Effector memory CD8-positive, alpha-beta T cell (primary cell): Measurements from ENCODE around the gene CTNND2.

Source experiments
- ATAC-seq: fragments of 150-1000 bp; cut with Tn5 transposase; replicated peaks from 2 replicates; pipeline ENCODE4 v1.10.0; 2021; ENCODE audit warnings: mild to moderate bottlenecking, moderate library complexity
- DNase-seq, 3 experiments: peaks; one replicate each; pipeline ENCODE4 v3.0.0; 2021
- H3K27ac Mint-ChIP-seq, 2 donors: one replicate each; pipeline ENCODE4 v1.8.0; 2022; ENCODE audit warnings: mild to moderate bottlenecking in 2 of 2, mixed read lengths in 2 of 2, moderate library complexity in 2 of 2
- H3K27me3 Mint-ChIP-seq, 2 donors: one replicate each; pipeline ENCODE4 v1.8.0; 2022; ENCODE audit warnings: mixed read lengths in 2 of 2
- H3K36me3 Mint-ChIP-seq: one replicate; pipeline ENCODE4 v1.8.0; 2022; ENCODE audit warnings: mild to moderate bottlenecking, moderate library complexity, mixed read lengths; ENCODE audit not compliant: insufficient read depth
- H3K4me1 Mint-ChIP-seq, 2 donors: one replicate each; pipeline ENCODE4 v1.8.0; 2022; ENCODE audit warnings: low read depth in 2 of 2, mixed read lengths in 2 of 2
- H3K4me3 Mint-ChIP-seq, 2 donors: one replicate each; pipeline ENCODE4 v1.8.0; 2022; ENCODE audit warnings: mild to moderate bottlenecking in 2 of 2, mixed read lengths in 2 of 2, moderate library complexity in 2 of 2
- H3K9me3 Mint-ChIP-seq, 2 donors: one replicate each; pipeline ENCODE4 v1.8.0; 2022; ENCODE audit warnings: mixed read lengths in 2 of 2

CTNND2 gene

GRCh38 chr5:11311731-11312130 is 592.5 kb downstream of the CTNND2 start:
- Mint-ChIP-seq H3K4me1 (no peaks in the 10 kb centered on the region), H3K36me3 (no peaks in the 10 kb centered on the region), H3K9me3 (no peaks in the 10 kb centered on the region), H3K27me3 (no peaks in the 10 kb centered on the region), H3K27ac (no peak overlapping the region), H3K4me3 (no peak overlapping the region)
- DNase-seq, result no peak
- no peak for ATAC-seq

- Mint-ChIP-seq H3K9me3 (no peaks in the 10 kb centered on the region), H3K4me1 (no peaks in the 10 kb centered on the region), H3K27me3 (no peaks in the 10 kb centered on the region), H3K4me3 (no peak overlapping the region), H3K27ac (no peak overlapping the region), H3K36me3 (no peaks in the 10 kb centered on the region)
- DNase-seq (no peak), ATAC-seq (no peak)
Measured at GRCh38 chr5:11311272-11311671, 593.0 kb downstream of the CTNND2 start.

- Mint-ChIP-seq H3K27ac (no peak overlapping the region), H3K9me3 (peaks cover 0 to 3% of the 10 kb centered on the region in 2 donors)
- no peak for ATAC-seq
Measured at GRCh38 chr5:11310158-11310557, 594.1 kb downstream of the CTNND2 start.

GRCh38 chr5:11306365-11306764 is 597.9 kb downstream of the CTNND2 start:
- no peak for ATAC-seq
- H3K4me1 Mint-ChIP-seq, result no peaks in the 10 kb centered on the region
- H3K4me3 Mint-ChIP-seq, result no peak overlapping the region
- H3K27me3 Mint-ChIP-seq, result no peaks in the 10 kb centered on the region
- peaks cover 0 to 4% of the 10 kb centered on the region in 2 donors for H3K9me3 Mint-ChIP-seq
- DNase-seq, result no peak
- no peak overlapping the region for H3K27ac Mint-ChIP-seq
- no peaks in the 10 kb centered on the region for H3K36me3 Mint-ChIP-seq

More at GRCh38 chr5:11310158-11310557, 594.1 kb downstream of the CTNND2 start:
- DNase-seq, result no peak
- Mint-ChIP-seq H3K4me3 (no peak overlapping the region), H3K36me3 (no peaks in the 10 kb centered on the region), H3K27me3 (no peaks in the 10 kb centered on the region), H3K4me1 (no peaks in the 10 kb centered on the region)

- no peaks in the 10 kb centered on the region for H3K36me3 Mint-ChIP-seq
- no peaks in the 10 kb centered on the region for H3K27me3 Mint-ChIP-seq
- no peak for DNase-seq
- H3K4me3 Mint-ChIP-seq, result no peak overlapping the region
- no peak for ATAC-seq
- H3K4me1 Mint-ChIP-seq, result peaks cover 0 to 2% of the 10 kb centered on the region in 2 donors
- H3K9me3 Mint-ChIP-seq, result peaks cover 0 to 6% of the 10 kb centered on the region in 2 donors
- H3K27ac Mint-ChIP-seq, result no peak overlapping the region
Measured at GRCh38 chr5:11305245-11305644, 599.0 kb downstream of the CTNND2 start.

- ATAC-seq, result no peak
- no peaks in the 10 kb centered on the region for H3K36me3 Mint-ChIP-seq
- peaks cover 0 to 2% of the 10 kb centered on the region in 2 donors for H3K4me1 Mint-ChIP-seq
- H3K27ac Mint-ChIP-seq, result no peak overlapping the region
- no peak overlapping the region for H3K4me3 Mint-ChIP-seq
- no peaks in the 10 kb centered on the region for H3K27me3 Mint-ChIP-seq
- peaks cover 0 to 6% of the 10 kb centered on the region in 2 donors for H3K9me3 Mint-ChIP-seq
- no peak for DNase-seq
Measured at GRCh38 chr5:11304641-11305040, 599.6 kb downstream of the CTNND2 start.

GRCh38 chr5:11302663-11303062 is 601.6 kb downstream of the CTNND2 start:
- Mint-ChIP-seq H3K9me3 (peaks cover 0 to 7% of the 10 kb centered on the region in 2 donors), H3K27me3 (no peaks in the 10 kb centered on the region), H3K4me3 (no peak overlapping the region), H3K27ac (no peak overlapping the region), H3K4me1 (peaks cover 0 to 2% of the 10 kb centered on the region in 2 donors), H3K36me3 (no peaks in the 10 kb centered on the region)
- no peak for DNase-seq
- ATAC-seq, result no peak

- H3K4me1 Mint-ChIP-seq, result peaks cover 0 to 2% of the 10 kb centered on the region in 2 donors
- H3K36me3 Mint-ChIP-seq, result no peaks in the 10 kb centered on the region
- DNase-seq (no peak), ATAC-seq (no peak)
- no peak overlapping the region for H3K4me3 Mint-ChIP-seq
- H3K27ac Mint-ChIP-seq, result no peak overlapping the region
- H3K9me3 Mint-ChIP-seq, result peaks cover 0 to 7% of the 10 kb centered on the region in 2 donors
- no peaks in the 10 kb centered on the region for H3K27me3 Mint-ChIP-seq
Measured at GRCh38 chr5:11301171-11301570, 603.1 kb downstream of the CTNND2 start.

- no peak overlapping the region for H3K27ac Mint-ChIP-seq
- H3K36me3 Mint-ChIP-seq, result no peaks in the 10 kb centered on the region
- H3K4me1 Mint-ChIP-seq, result peaks cover 0 to 2% of the 10 kb centered on the region in 2 donors
- ATAC-seq (no peak), DNase-seq (no peak)
- H3K4me3 Mint-ChIP-seq, result no peak overlapping the region
- no peaks in the 10 kb centered on the region for H3K27me3 Mint-ChIP-seq
- H3K9me3 Mint-ChIP-seq, result peaks cover 0 to 7% of the 10 kb centered on the region in 2 donors
Measured at GRCh38 chr5:11300736-11301135, 603.5 kb downstream of the CTNND2 start.

- Mint-ChIP-seq H3K27me3 (no peaks in the 10 kb centered on the region), H3K9me3 (peaks cover 0 to 3% of the 10 kb centered on the region in 2 donors), H3K4me3 (no peak overlapping the region), H3K36me3 (no peaks in the 10 kb centered on the region), H3K27ac (no peak overlapping the region), H3K4me1 (peaks cover 0 to 2% of the 10 kb centered on the region in 2 donors)
- DNase-seq, result no peak
- no peak for ATAC-seq
Measured at GRCh38 chr5:11298877-11299276, 605.4 kb downstream of the CTNND2 start.

- ATAC-seq (no peak), DNase-seq (no peak)
- no peaks in the 10 kb centered on the region for H3K27me3 Mint-ChIP-seq
- no peaks in the 10 kb centered on the region for H3K4me1 Mint-ChIP-seq
- H3K4me3 Mint-ChIP-seq, result no peak overlapping the region
- no peaks in the 10 kb centered on the region for H3K36me3 Mint-ChIP-seq
- peaks cover 0 to 6% of the 10 kb centered on the region in 2 donors for H3K9me3 Mint-ChIP-seq
- H3K27ac Mint-ChIP-seq, result no peak overlapping the region
Measured at GRCh38 chr5:11293523-11293922, 610.7 kb downstream of the CTNND2 start.

GRCh38 chr5:11292648-11293356 is 611.4 kb downstream of the CTNND2 start:
- no peaks in the 10 kb centered on the region for H3K36me3 Mint-ChIP-seq
- no peak overlapping the region for H3K27ac Mint-ChIP-seq
- DNase-seq, result no peak
- peaks cover 0 to 5% of the 10 kb centered on the region in 2 donors for H3K9me3 Mint-ChIP-seq
- no peaks in the 10 kb centered on the region for H3K27me3 Mint-ChIP-seq
- H3K4me1 Mint-ChIP-seq, result no peaks in the 10 kb centered on the region
- no peak overlapping the region for H3K4me3 Mint-ChIP-seq
- ATAC-seq, result no peak

- Mint-ChIP-seq H3K27ac (no peak overlapping the region), H3K27me3 (no peaks in the 10 kb centered on the region), H3K4me1 (no peaks in the 10 kb centered on the region), H3K9me3 (peaks cover 0 to 5% of the 10 kb centered on the region in 2 donors), H3K36me3 (no peaks in the 10 kb centered on the region), H3K4me3 (no peak overlapping the region)
- no peak for DNase-seq
- no peak for ATAC-seq
Measured at GRCh38 chr5:11289733-11290132, 614.5 kb downstream of the CTNND2 start.

- H3K27me3 Mint-ChIP-seq, result no peaks in the 10 kb centered on the region
- H3K4me1 Mint-ChIP-seq, result no peaks in the 10 kb centered on the region
- ATAC-seq (no peak), DNase-seq (no peak)
- H3K36me3 Mint-ChIP-seq, result no peaks in the 10 kb centered on the region
- no peak overlapping the region for H3K4me3 Mint-ChIP-seq
- H3K27ac Mint-ChIP-seq, result no peak overlapping the region
- peaks cover 0 to 7% of the 10 kb centered on the region in 2 donors for H3K9me3 Mint-ChIP-seq
Measured at GRCh38 chr5:11289208-11289607, 615.0 kb downstream of the CTNND2 start.
